ENCODE results near the gene VSTM2B.

DNA sequence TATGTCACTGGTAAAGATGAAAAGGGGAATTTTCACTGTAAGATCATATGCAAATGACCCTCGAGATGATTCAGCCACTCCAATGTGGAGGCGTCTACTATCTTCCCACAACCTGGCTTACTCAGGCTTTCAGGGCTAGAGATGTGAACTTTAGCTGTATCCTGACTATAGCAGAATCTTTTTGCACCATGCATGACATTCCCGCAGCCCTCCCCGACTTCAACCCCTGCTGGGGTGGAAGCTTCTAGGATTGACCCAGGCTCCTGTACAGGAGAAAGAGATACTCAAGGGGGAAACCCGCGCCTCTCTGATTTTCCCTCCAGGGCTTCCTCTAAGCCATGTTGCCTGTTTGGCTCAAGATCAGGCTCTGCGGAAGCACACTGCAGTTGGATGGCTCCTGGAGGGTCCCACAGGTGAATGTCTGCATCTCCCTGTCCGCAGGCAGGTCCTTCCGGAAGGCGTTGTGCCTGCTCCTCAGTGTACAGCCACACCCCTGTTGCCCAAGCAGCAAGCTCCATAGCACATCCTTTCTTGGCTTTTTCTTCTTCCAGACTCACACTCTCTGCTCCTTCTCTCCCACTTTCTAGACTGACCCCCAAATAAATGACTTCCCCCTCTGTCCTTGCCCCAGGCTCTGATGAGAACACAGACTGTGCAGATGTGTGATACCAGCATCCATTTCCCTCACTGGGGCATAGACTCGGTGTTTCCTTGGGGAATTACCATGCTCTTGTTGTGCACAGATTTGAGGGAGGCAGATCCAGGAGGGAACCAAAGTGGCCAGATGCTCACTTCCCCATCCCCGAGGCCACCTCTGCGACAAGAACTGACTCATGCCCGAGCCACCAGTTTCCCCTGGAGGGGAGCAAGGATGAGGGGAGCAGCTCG, 51.2 kb downstream of the VSTM2B start:
- TF ChIP-seq ISL1 (CRISPR knock-in tag; IDR thresholded peaks at IDR 0.05) (no peak), ZNF8 (CRISPR knock-in tag; IDR thresholded peaks at IDR 0.05) (no peak), PATZ1 (CRISPR knock-in tag; IDR thresholded peaks at IDR 0.05; ENCODE audit: borderline replicate concordance) (no peak), ZFP3 (CRISPR knock-in tag; IDR thresholded peaks at IDR 0.05) (no peak), CREB5 (CRISPR knock-in tag; IDR thresholded peaks at IDR 0.05; ENCODE audit: low read depth) (no peak), ZFP30 (CRISPR knock-in tag; IDR thresholded peaks at IDR 0.05) (no peak), ZC3H10 (CRISPR knock-in tag; IDR thresholded peaks at IDR 0.05) (no peak), CSRNP3 (CRISPR knock-in tag; IDR thresholded peaks at IDR 0.05) (no peak), SNAI2 (CRISPR knock-in tag; IDR thresholded peaks at IDR 0.05) (no peak), ZNF70 (CRISPR knock-in tag; IDR thresholded peaks at IDR 0.05) (no peak), TOX (CRISPR knock-in tag; IDR thresholded peaks at IDR 0.05; ENCODE audit: borderline replicate concordance) (no peak), ZNF565 (CRISPR knock-in tag; conservative IDR thresholded peaks at IDR 0.05; ENCODE audit: low read depth) (no peak), GLIS3 (CRISPR knock-in tag; IDR thresholded peaks at IDR 0.05) (no peak)
- TF ChIP-seq, protein P1, sequence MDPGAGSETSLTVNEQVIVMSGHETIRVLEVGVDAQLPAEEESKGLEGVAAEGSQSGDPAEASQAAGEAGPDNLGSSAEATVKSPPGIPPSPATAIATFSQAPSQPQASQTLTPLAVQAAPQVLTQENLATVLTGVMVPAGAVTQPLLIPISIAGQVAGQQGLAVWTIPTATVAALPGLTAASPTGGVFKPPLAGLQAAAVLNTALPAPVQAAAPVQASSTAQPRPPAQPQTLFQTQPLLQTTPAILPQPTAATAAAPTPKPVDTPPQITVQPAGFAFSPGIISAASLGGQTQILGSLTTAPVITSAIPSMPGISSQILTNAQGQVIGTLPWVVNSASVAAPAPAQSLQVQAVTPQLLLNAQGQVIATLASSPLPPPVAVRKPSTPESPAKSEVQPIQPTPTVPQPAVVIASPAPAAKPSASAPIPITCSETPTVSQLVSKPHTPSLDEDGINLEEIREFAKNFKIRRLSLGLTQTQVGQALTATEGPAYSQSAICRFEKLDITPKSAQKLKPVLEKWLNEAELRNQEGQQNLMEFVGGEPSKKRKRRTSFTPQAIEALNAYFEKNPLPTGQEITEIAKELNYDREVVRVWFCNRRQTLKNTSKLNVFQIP (CRISPR knock-in tag; IDR thresholded peaks at IDR 0.05; ENCODE audit: borderline replicate concordance, low read depth), result no peak

All from SK-N-SH treated with all-trans-retinoic acid at 6 μM for 48 hours (cell line).